Peyer's patch (tissue), 4 donors: ENCODE data around the gene MCU. TPM values are rescaled to one million over a fixed set of nuclear protein-coding genes. Genes with fewer than 3 reads are reported as not detected.

ENCODE experiments used
- DNase-seq, 3 donors: peaks; one replicate each; pipeline ENCODE4 v3.0.0-alpha.2; 2017 to 2019
- H3K27ac ChIP-seq, 4 donors: fragments of 200-600 bp; sonication (generic); one replicate each; pipeline ENCODE4 v1.5.1; 2016 to 2019
- H3K27me3 ChIP-seq, 2 donors: fragments of 200-600 bp; sonication (generic); one replicate each; pipeline ENCODE4 v1.5.1; 2019
- H3K36me3 ChIP-seq, 3 donors: fragments of 200-600 bp; sonication (generic); one replicate each; pipeline ENCODE4 v1.5.1; 2016 to 2019
- H3K4me1 ChIP-seq, 4 donors: fragments of 200-600 bp; sonication (generic); one replicate each; pipeline ENCODE4 v1.5.1; 2016 to 2019
- H3K4me3 ChIP-seq, 4 donors: fragments of 200-600 bp; sonication (generic); 1 replicate in 3 of 4; 2 replicates in 1 of 4; pipeline ENCODE4 v1.5.1; 2016 to 2019; ENCODE audit warnings: mild to moderate bottlenecking in 1 of 4
- H3K9me3 ChIP-seq, 4 donors: fragments of 200-600 bp; sonication (generic); one replicate each; pipeline ENCODE4 v1.5.1; 2016 to 2019; ENCODE audit warnings: mild to moderate bottlenecking in 1 of 4
- POLR2A ChIP-seq, 2 donors: fragments of 450-650 bp; IDR thresholded peaks; one replicate each; pipeline ENCODE4 v1.5.1; 2017; ENCODE audit warnings: antibody characterized with exemption in 2 of 2, mild to moderate bottlenecking in 2 of 2, moderate library complexity in 2 of 2
- total RNA-seq, 4 donors: library from RNA; depleted of rRNA; stranded (reverse); fragments of >200 nt; gene quantifications; one replicate each; pipeline ENCODE4 v1.1.0, GENCODE V29; 2016
- TF ChIP-seq, protein P1 (sequence below), 6 experiments: fragments of 450-650 bp in 4 of 6; fragments of 200-600 bp in 2 of 6; sonication (generic) in 1 of 6; IDR thresholded peaks; one replicate each; pipeline ENCODE4 v1.5.1; 2017 to 2019; ENCODE audit warnings: antibody characterized with exemption in 6 of 6, mild to moderate bottlenecking in 3 of 6, moderate library complexity in 1 of 6

MCU gene
- total RNA-seq, 4 donors from 2014 or later: 44.6 to 65.8 (median 52.9) TPM

- H3K9me3 ChIP-seq: no peaks in the 10 kb centered on the region
- peaks cover 0 to 4% (median 0%) of the 10 kb centered on the region in 3 donors for H3K36me3 ChIP-seq
- H3K27me3 ChIP-seq: no peaks in the 10 kb centered on the region
- no peak overlapping the region for H3K4me3 ChIP-seq
- H3K4me1 ChIP-seq: no peaks in the 10 kb centered on the region
- H3K27ac ChIP-seq: no peak overlapping the region
- TF ChIP-seq POLR2A (IDR thresholded peaks at IDR 0.05): no peak
- TF ChIP-seq, protein P1, sequence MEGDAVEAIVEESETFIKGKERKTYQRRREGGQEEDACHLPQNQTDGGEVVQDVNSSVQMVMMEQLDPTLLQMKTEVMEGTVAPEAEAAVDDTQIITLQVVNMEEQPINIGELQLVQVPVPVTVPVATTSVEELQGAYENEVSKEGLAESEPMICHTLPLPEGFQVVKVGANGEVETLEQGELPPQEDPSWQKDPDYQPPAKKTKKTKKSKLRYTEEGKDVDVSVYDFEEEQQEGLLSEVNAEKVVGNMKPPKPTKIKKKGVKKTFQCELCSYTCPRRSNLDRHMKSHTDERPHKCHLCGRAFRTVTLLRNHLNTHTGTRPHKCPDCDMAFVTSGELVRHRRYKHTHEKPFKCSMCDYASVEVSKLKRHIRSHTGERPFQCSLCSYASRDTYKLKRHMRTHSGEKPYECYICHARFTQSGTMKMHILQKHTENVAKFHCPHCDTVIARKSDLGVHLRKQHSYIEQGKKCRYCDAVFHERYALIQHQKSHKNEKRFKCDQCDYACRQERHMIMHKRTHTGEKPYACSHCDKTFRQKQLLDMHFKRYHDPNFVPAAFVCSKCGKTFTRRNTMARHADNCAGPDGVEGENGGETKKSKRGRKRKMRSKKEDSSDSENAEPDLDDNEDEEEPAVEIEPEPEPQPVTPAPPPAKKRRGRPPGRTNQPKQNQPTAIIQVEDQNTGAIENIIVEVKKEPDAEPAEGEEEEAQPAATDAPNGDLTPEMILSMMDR (IDR thresholded peaks at IDR 0.05): no peak
- DNase-seq: no peak
Observed at GRCh38 chr10:72790216-72790990, 98.5 kb downstream of the MCU start.

GRCh38 chr10:72792288-72792687, 100.3 kb downstream of the MCU start:
- Histone ChIP-seq H3K9me3 (no peaks in the 10 kb centered on the region), H3K27ac (no peak overlapping the region), H3K36me3 (peaks cover 0 to under 1% (median 0%) of the 10 kb centered on the region in 3 donors), H3K27me3 (no peaks in the 10 kb centered on the region), H3K4me1 (no peaks in the 10 kb centered on the region), H3K4me3 (no peak overlapping the region)
- DNase-seq: no peak
- TF ChIP-seq, protein P1 (IDR thresholded peaks at IDR 0.05): no peak
- no peak for TF ChIP-seq POLR2A (IDR thresholded peaks at IDR 0.05)

DNA sequence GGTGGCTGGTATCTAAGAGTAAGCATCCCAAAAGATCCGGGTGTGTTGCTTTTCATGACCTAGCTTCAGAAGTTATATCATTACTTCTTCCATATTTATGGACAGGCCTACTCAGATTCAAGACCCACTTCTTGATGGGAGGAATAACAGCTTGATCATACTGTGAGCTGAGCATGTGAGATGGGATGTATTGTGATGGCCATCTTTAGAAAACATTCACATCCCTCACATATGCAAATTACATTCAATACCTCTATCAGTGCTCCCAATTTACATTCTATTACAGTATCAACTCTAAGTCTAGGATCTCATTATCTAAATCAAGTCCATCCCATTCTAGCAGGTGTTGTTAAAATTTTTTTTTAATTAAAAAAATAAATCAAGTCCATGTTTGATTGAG, 101.8 kb downstream of the MCU start:
- H3K4me1 ChIP-seq: no peaks in the 10 kb centered on the region
- TF ChIP-seq POLR2A (IDR thresholded peaks at IDR 0.05): no peak
- TF ChIP-seq, protein P1 (IDR thresholded peaks at IDR 0.05): no peak
- no peaks in the 10 kb centered on the region for H3K36me3 ChIP-seq
- no peaks in the 10 kb centered on the region for H3K9me3 ChIP-seq
- no peak overlapping the region for H3K4me3 ChIP-seq
- DNase-seq: no peak
- H3K27me3 ChIP-seq: no peaks in the 10 kb centered on the region
- no peak overlapping the region for H3K27ac ChIP-seq

- TF ChIP-seq, protein P1 (IDR thresholded peaks at IDR 0.05): no peak
- no peak for TF ChIP-seq POLR2A (IDR thresholded peaks at IDR 0.05)
- no peaks in the 10 kb centered on the region for H3K27me3 ChIP-seq
Observed at GRCh38 chr10:72794260-72794659, 102.3 kb downstream of the MCU start.

GRCh38 chr10:72796042-72796441, 104.1 kb downstream of the MCU start:
- no peak overlapping the region for H3K27ac ChIP-seq
- H3K36me3 ChIP-seq: no peaks in the 10 kb centered on the region
- H3K4me1 ChIP-seq: no peaks in the 10 kb centered on the region
- DNase-seq: no peak
- no peak overlapping the region for H3K4me3 ChIP-seq
- no peak for TF ChIP-seq POLR2A (IDR thresholded peaks at IDR 0.05)
- TF ChIP-seq, protein P1 (IDR thresholded peaks at IDR 0.05): no peak
- no peaks in the 10 kb centered on the region for H3K27me3 ChIP-seq
- H3K9me3 ChIP-seq: no peaks in the 10 kb centered on the region

More at GRCh38 chr10:72794260-72794659, 102.3 kb downstream of the MCU start:
- H3K27ac ChIP-seq: no peak overlapping the region
- no peaks in the 10 kb centered on the region for H3K36me3 ChIP-seq
- no peaks in the 10 kb centered on the region for H3K4me1 ChIP-seq
- no peaks in the 10 kb centered on the region for H3K9me3 ChIP-seq
- no peak overlapping the region for H3K4me3 ChIP-seq
- DNase-seq: no peak
